ENCODE data around the gene TNFAIP6. TPM values are rescaled to one million over a fixed set of nuclear protein-coding genes. Genes with fewer than 3 reads are reported as not detected.

The TNFAIP6 gene
- total RNA-seq, 1 donor from 2014 or later: 2.9 TPM

- DNase-seq: no peak
- no peak overlapping the region for H3K27ac ChIP-seq (replicated peaks)
- no peaks in the 10 kb centered on the region for H3K36me3 ChIP-seq
- no peaks in the 10 kb centered on the region for H3K27me3 ChIP-seq (ENCODE audit: low read depth)
- no peak overlapping the region for H3K4me3 ChIP-seq
- no peaks in the 10 kb centered on the region for H3K4me1 ChIP-seq
- intact Hi-C loops (cut with micrococcal nuclease): no loop called here
- peaks cover 5% of the 10 kb centered on the region for H3K9me3 ChIP-seq (replicated peaks)
- TF ChIP-seq CTCF (IDR thresholded peaks at IDR 0.05; ENCODE audit: borderline replicate concordance): no peak
These were observed 38.4 kb downstream of the TNFAIP6 start for GRCh38 chr2:151395509-151396374.

- no peaks in the 10 kb centered on the region for H3K9me3 ChIP-seq (replicated peaks)
- DNase-seq: no peak
- H3K36me3 ChIP-seq: no peaks in the 10 kb centered on the region
- H3K27me3 ChIP-seq (ENCODE audit: low read depth): no peaks in the 10 kb centered on the region
- H3K4me1 ChIP-seq: no peaks in the 10 kb centered on the region
- no peak overlapping the region for H3K4me3 ChIP-seq
- intact Hi-C loops (cut with micrococcal nuclease): no loop called here
- H3K27ac ChIP-seq (replicated peaks): no peak overlapping the region
- TF ChIP-seq CTCF (IDR thresholded peaks at IDR 0.05; ENCODE audit: borderline replicate concordance): no peak
These were observed 42.6 kb downstream of the TNFAIP6 start for GRCh38 chr2:151399981-151400380.

- no peak for DNase-seq
- Histone ChIP-seq H3K36me3 (no peaks in the 10 kb centered on the region), H3K4me1 (no peaks in the 10 kb centered on the region), H3K27ac (replicated peaks) (no peak overlapping the region), H3K4me3 (no peak overlapping the region), H3K27me3 (ENCODE audit: low read depth) (no peaks in the 10 kb centered on the region), H3K9me3 (replicated peaks) (no peaks in the 10 kb centered on the region)
- intact Hi-C loops (cut with micrococcal nuclease): no loop called here
- no peak for TF ChIP-seq CTCF (IDR thresholded peaks at IDR 0.05; ENCODE audit: borderline replicate concordance)
These were observed 43.8 kb downstream of the TNFAIP6 start for GRCh38 chr2:151401149-151401548.

GRCh38 chr2:151403914-151404313 lies 46.5 kb downstream of the TNFAIP6 start:
- Histone ChIP-seq H3K4me1 (no peaks in the 10 kb centered on the region), H3K9me3 (replicated peaks) (no peaks in the 10 kb centered on the region), H3K36me3 (no peaks in the 10 kb centered on the region), H3K27ac (replicated peaks) (no peak overlapping the region), H3K27me3 (ENCODE audit: low read depth) (no peaks in the 10 kb centered on the region), H3K4me3 (no peak overlapping the region)
- intact Hi-C loops (cut with micrococcal nuclease): no loop called here
- no peak for DNase-seq
- TF ChIP-seq CTCF (IDR thresholded peaks at IDR 0.05; ENCODE audit: borderline replicate concordance): no peak

GRCh38 chr2:151405376-151405775 lies 48.0 kb downstream of the TNFAIP6 start:
- no peak overlapping the region for H3K4me3 ChIP-seq
- intact Hi-C loops (cut with micrococcal nuclease): no loop called here
- H3K4me1 ChIP-seq: peaks cover 10% of the 10 kb centered on the region
- TF ChIP-seq CTCF (IDR thresholded peaks at IDR 0.05; ENCODE audit: borderline replicate concordance): no peak
- no peaks in the 10 kb centered on the region for H3K36me3 ChIP-seq
- H3K27me3 ChIP-seq (ENCODE audit: low read depth): no peaks in the 10 kb centered on the region
- no peak overlapping the region for H3K27ac ChIP-seq (replicated peaks)
- no peaks in the 10 kb centered on the region for H3K9me3 ChIP-seq (replicated peaks)
- no peak for DNase-seq

All from left ventricle myocardium inferior (tissue), 1 donor.